K562 (cell line): ENCODE measurements around the gene AP2A2. TPM values are rescaled to one million over a fixed set of nuclear protein-coding genes. Genes with fewer than 3 reads are reported as not detected.

Experiments used
- BDP1 ChIP-seq: IDR thresholded peaks from 3 replicates; pipeline ENCODE4 v1.6.1; 2011; ENCODE audit not compliant: insufficient read length, insufficient read depth
- FUS ChIP-seq: fragments of 200-400 bp; formaldehyde crosslinking; optimal IDR thresholded peaks from 2 replicates; pipeline ENCODE3; 2017; ENCODE audit warnings: low read depth, low read length
- MAFK ChIP-seq: IDR thresholded peaks from 2 replicates; pipeline ENCODE4 v1.6.1; 2011; ENCODE audit warnings: low read length, improper control_type of control experiment
- PBX2 ChIP-seq, 2 experiments: IDR thresholded peaks in 1 of 2; conservative IDR thresholded peaks in 1 of 2; 2 replicates each; pipeline ENCODE4 v1.6.1; 2016; ENCODE audit warnings: low read depth in 2 of 2, mild to moderate bottlenecking in 1 of 2, missing compliant biosample characterization in 1 of 2, missing genetic modification characterization in 1 of 2, moderate library complexity in 1 of 2
- PHF8 ChIP-seq: fragments of 200-600 bp; sonication (generic); IDR thresholded peaks from 2 replicates; pipeline ENCODE4 v1.6.1; 2012; ENCODE audit warnings: mixed run types, mild to moderate bottlenecking, inconsistent platforms, low read length, moderate library complexity, borderline replicate concordance
- POLR2AphosphoS2 ChIP-seq: IDR thresholded peaks from 2 replicates; pipeline ENCODE4 v1.6.1; 2012; ENCODE audit warnings: low read length, improper control_type of control experiment
- RAD21 ChIP-seq, 2 experiments: fragments of 250-450 bp in 1 of 2; fragments of 450-650 bp in 1 of 2; sonication (Bioruptor Pico) in 1 of 2; formaldehyde crosslinking in 1 of 2; IDR thresholded peaks in 1 of 2; conservative IDR thresholded peaks in 1 of 2; 2 replicates each; pipeline versions ENCODE4 v1.4.0 to v1.8.0; 2020 to 2022; ENCODE audit warnings: mild to moderate bottlenecking in 2 of 2, moderate library complexity in 1 of 2
- RFX7 ChIP-seq: fragments of 250-450 bp; sonication (Bioruptor Pico); IDR thresholded peaks from 2 replicates; pipeline ENCODE4 v1.5.1; 2021; ENCODE audit warnings: mild to moderate bottlenecking
- STAT6 ChIP-seq: sonication (generic); formaldehyde crosslinking; IDR thresholded peaks from 2 replicates; pipeline ENCODE4 v1.8.1; 2023; ENCODE audit warnings: mild to moderate bottlenecking, missing genetic modification reagents
- ZBTB11 ChIP-seq, 3 experiments: fragments of 200-800 bp in 1 of 3; fragments of 250-450 bp in 1 of 3; fragments of 450-650 bp in 1 of 3; sonication (Bioruptor Pico) in 1 of 3; sonication (Bioruptor generic) in 1 of 3; formaldehyde crosslinking in 1 of 3; IDR thresholded peaks; 2 replicates each; pipeline versions ENCODE4 v1.6.1 to v1.8.0; 2016 to 2022; ENCODE audit warnings: mild to moderate bottlenecking in 2 of 3, missing genetic modification characterization in 2 of 3, missing compliant biosample characterization in 1 of 3, moderate library complexity in 1 of 3
- ZBTB33 ChIP-seq: sonication (generic); formaldehyde crosslinking; IDR thresholded peaks from 2 replicates; pipeline ENCODE4 v1.8.1; 2023; ENCODE audit warnings: mild to moderate bottlenecking, missing genetic modification reagents
- ZNF134 ChIP-seq: fragments of 250-450 bp; sonication (Bioruptor Pico); conservative IDR thresholded peaks from 2 replicates; pipeline ENCODE4 v1.4.0; 2020
- ZNF316 ChIP-seq: fragments of 450-650 bp; IDR thresholded peaks from 2 replicates; pipeline ENCODE4 v1.6.1; 2016
- ZZZ3 ChIP-seq: fragments of 450-650 bp; IDR thresholded peaks from 2 replicates; pipeline ENCODE4 v1.6.1; 2016; ENCODE audit warnings: antibody characterized with exemption, mild to moderate bottlenecking, moderate library complexity
- polyA plus RNA-seq, 8 experiments: library from polyadenylated mRNA; depleted of rRNA in 4 of 8; stranded (reverse) in 5 of 8; unstranded in 3 of 8; fragments of >200 nt; fragmentation: Nextera tagmentation in 2 of 8; fragmentation: Illumina TruSeq in 1 of 8; extraction: Ambion mirVana in 2 of 8; extraction: Trizol in 1 of 8; gene quantifications; 2 replicates each; pipeline versions ENCODE4 v1.2.1 to v1.2.3, GENCODE V29; 2011 to 2014; ENCODE audit warnings: inconsistent platforms in 1 of 8, missing spikeins in 1 of 8
- total RNA-seq, 7 experiments: library from RNA; depleted of rRNA in 6 of 7; stranded (reverse); fragments of >200 nt in 6 of 7; fragmentation: Illumina TruSeq in 2 of 7; extraction: Trizol in 2 of 7; gene quantifications; 2 replicates each; pipeline versions ENCODE4 v1.2.1 to v1.2.3, GENCODE V29; 2011 to 2021; ENCODE audit warnings: low replicate concordance in 1 of 7

Gene AP2A2
- total and polyA plus RNA-seq, 9 of the 15 experiments (the other 6 are each of a cell fraction or from before 2014, with no cell fraction given): 0.69 to 41.7 (median 15.2) TPM

- peak; percentile 84 for TF ChIP-seq ZBTB33 (CRISPR knock-in tag)
- TF ChIP-seq POLR2AphosphoS2: no peak
- no peak for TF ChIP-seq RAD21 (CRISPR knock-in tag; conservative IDR thresholded peaks at IDR 0.05 in 1 of 2, IDR thresholded peaks at IDR 0.05 in 1 of 2)
- TF ChIP-seq ZBTB11 (CRISPR knock-in tag; IDR thresholded peaks at IDR 0.05): peak in 1 of 3 experiments; percentile 49; a peak in 1 of 6 replicates
- TF ChIP-seq ZNF134 (CRISPR knock-in tag): no peak
- TF ChIP-seq ZNF316: peak; percentile 92
- no peak for TF ChIP-seq PBX2 (CRISPR knock-in tag; IDR thresholded peaks at IDR 0.05; ENCODE audit: low read depth)
- 0 out of 2 replicates have a peak, but pooled peaks have one; percentile 7 for TF ChIP-seq PBX2 (tag; conservative IDR thresholded peaks at IDR 0.05; ENCODE audit: low read depth)
- no peak for TF ChIP-seq STAT6 (CRISPR knock-in tag)
- no peak for TF ChIP-seq BDP1
- TF ChIP-seq PHF8: peak; percentile 26; the same call in 1 of the 2 replicates
- no peak for TF ChIP-seq RFX7 (CRISPR knock-in tag)
- peak; percentile 39; the same call in 1 of the 2 replicates for TF ChIP-seq MAFK
- TF ChIP-seq ZZZ3: no peak
- TF ChIP-seq FUS: no peak
These were observed 10.7 kb upstream of the AP2A2 start (continued) for GRCh38 chr11:914747-915501.
